SK-N-SH treated with all-trans-retinoic acid at 6 μM for 48 hours (cell line): ENCODE measurements around the gene SMIM9.

Experiments used
- ESRRG ChIP-seq: fragments of 250-450 bp; sonication (Bioruptor Pico); IDR thresholded peaks from 2 replicates; pipeline ENCODE4 v1.6.1; 2021; ENCODE audit warnings: mild to moderate bottlenecking
- ZFP3 ChIP-seq: fragments of 250-450 bp; sonication (Bioruptor Pico); IDR thresholded peaks from 2 replicates; pipeline ENCODE4 v1.5.0; 2020; ENCODE audit warnings: mild to moderate bottlenecking, moderate library complexity

- TF ChIP-seq ESRRG (CRISPR knock-in tag): no peak
- no peak for TF ChIP-seq ZFP3 (CRISPR knock-in tag)
These were observed 7.1 kb downstream of the SMIM9 start for GRCh38 chrX:154827194-154828015.
